ENCODE measurements around the gene BAX. TPM values are rescaled to one million over a fixed set of nuclear protein-coding genes. Genes with fewer than 3 reads are reported as not detected.

Gene BAX
- polyA plus RNA-seq, 2 of the 4 experiments (the other 2 are of a cell fraction), result 134 to 299 TPM

- H3K27ac ChIP-seq, result no peak overlapping the region
- ATAC-seq (no peak), FAIRE-seq (no peak), DNase-seq (ENCODE audit: low read depth in 1 of 2, low spot score in 1 of 2) (no peak)
- CTCF ChIA-PET, result interaction anchor here (0.6 to 21.8 kb wide), 11 partner anchors 9 to 991 kb away, joined by 3 to 408 read pairs (median 4); partner anchors contain the start of genes GYS1 and RUVBL2
- POLR2A ChIA-PET, result interaction anchor here (0.8 to 1.4 kb wide), 2 partner anchors 10 to 16 kb away, joined by 3 to 6 read pairs; partner anchors contain the start of gene RUVBL2
- 94% methylated on average over 18 of the region's 18 CpGs for WGBS (ENCODE audit: missing lambda C conversion rate)
- no peak overlapping the region for H3K4me2 ChIP-seq
- TF ChIP-seq CEBPB (IDR thresholded peaks at IDR 0.05) (no peak), FOSL2 (IDR thresholded peaks at IDR 0.05) (no peak), FOSL2 (CRISPR knock-in tag; IDR thresholded peaks at IDR 0.05) (no peak), HDAC2 (IDR thresholded peaks at IDR 0.05) (no peak), POLR2A (IDR thresholded peaks at IDR 0.05; ENCODE audit: low read length) (no peak), BHLHE40 (IDR thresholded peaks at IDR 0.05; ENCODE audit: low read depth, low read length) (no peak), FOSB (CRISPR knock-in tag; IDR thresholded peaks at IDR 0.05) (no peak), MAX (IDR thresholded peaks at IDR 0.05) (no peak)
- H3K4me3 ChIP-seq, result no peak overlapping the region
- no peaks in the 10 kb centered on the region for H3K9me3 ChIP-seq
- no peaks in the 10 kb centered on the region for H3K4me1 ChIP-seq
Observed at GRCh38 chr19:49009828-49010227, 55.2 kb downstream of the BAX start.

- FAIRE-seq (no peak), DNase-seq (ENCODE audit: low read depth in 1 of 2, low spot score in 1 of 2) (no peak), ATAC-seq (no peak)
- H3K4me1 ChIP-seq, result no peaks in the 10 kb centered on the region
- WGBS (ENCODE audit: missing lambda C conversion rate), result 92% methylated on average over 18 of the region's 18 CpGs
- POLR2A ChIA-PET, result interaction anchor here (0.8 to 1.4 kb wide), 2 partner anchors 9 to 17 kb away, joined by 3 to 6 read pairs; partner anchors contain the start of gene RUVBL2
- no peaks in the 10 kb centered on the region for H3K9me3 ChIP-seq
- H3K27ac ChIP-seq, result no peak overlapping the region
- no peak overlapping the region for H3K4me2 ChIP-seq
- TF ChIP-seq RARB (CRISPR knock-in tag; IDR thresholded peaks at IDR 0.05) (no peak), POLR2A (IDR thresholded peaks at IDR 0.05; ENCODE audit: low read length) (no peak), REST (IDR thresholded peaks at IDR 0.05) (no peak), GATA3 (IDR thresholded peaks at IDR 0.05; ENCODE audit: borderline replicate concordance) (no peak), HOXB13 (CRISPR knock-in tag; IDR thresholded peaks at IDR 0.05; ENCODE audit: low read depth) (no peak), HES2 (IDR thresholded peaks at IDR 0.05) (no peak), TP53 (CRISPR knock-in tag; IDR thresholded peaks at IDR 0.05) (no peak), SREBF2 (IDR thresholded peaks at IDR 0.05) (no peak), EHMT2 (IDR thresholded peaks at IDR 0.05; ENCODE audit: low read depth) (no peak), NFE2L2 (conservative IDR thresholded peaks at IDR 0.05; ENCODE audit: low read length) (no peak), ATOH8 (CRISPR knock-in tag; IDR thresholded peaks at IDR 0.05; ENCODE audit: low read depth) (no peak), CHD4 (IDR thresholded peaks at IDR 0.05; ENCODE audit: borderline replicate concordance) (no peak), BHLHE40 (IDR thresholded peaks at IDR 0.05; ENCODE audit: low read depth, low read length) (no peak), ESRRA (IDR thresholded peaks at IDR 0.05; ENCODE audit: borderline replicate concordance, low read length) (no peak), RCOR1 (IDR thresholded peaks at IDR 0.05; ENCODE audit: low read depth, low read length) (no peak), ZFP36 (IDR thresholded peaks at IDR 0.05; ENCODE audit: borderline replicate concordance, partially characterized antibody) (no peak), NR3C1 (IDR thresholded peaks at IDR 0.05) (no peak), FOSL2 (IDR thresholded peaks at IDR 0.05) (no peak), FOSL2 (CRISPR knock-in tag; IDR thresholded peaks at IDR 0.05) (no peak)
- CTCF ChIA-PET, result interaction anchor here (1.0 to 21.8 kb wide), 2 partner anchors 15 to 87 kb away, joined by 4 to 408 read pairs; partner anchors contain the start of genes GYS1 and RUVBL2
- no peak overlapping the region for H3K4me3 ChIP-seq
Observed at GRCh38 chr19:49010453-49010852, 55.8 kb downstream of the BAX start.
